MM.1S (cell line): ENCODE measurements around the gene TREX2.

Experiments
- CTCF ChIP-seq: fragments of 300-600 bp; sonication (generic); IDR thresholded peaks from 2 replicates; pipeline ENCODE4 v1.5.1; 2016; ENCODE audit warnings: antibody characterized with exemption, low read length, mixed read lengths
- EZH2 ChIP-seq: fragments of 300-600 bp; sonication (generic); optimal IDR thresholded peaks from 2 replicates; pipeline ENCODE3; 2017; ENCODE audit warnings: low read depth, mild to moderate bottlenecking, antibody characterized with exemption, low read length, mixed read lengths
- EZH2phosphoT487 ChIP-seq: fragments of 300-600 bp; sonication (generic); IDR thresholded peaks from 2 replicates; pipeline ENCODE4 v1.6.1; 2018; ENCODE audit warnings: antibody characterized with exemption, low read length

- TF ChIP-seq EZH2 (no peak), CTCF (no peak), EZH2phosphoT487 (no peak)
These were observed 44.5 kb upstream of the TREX2 start for GRCh38 chrX:153490217-153490930.
